ENCODE measurements around the gene ZNF648. TPM values are rescaled to one million over a fixed set of nuclear protein-coding genes. Genes with fewer than 3 reads are reported as not detected.
"Not testable (repeated sequence)": the region's sequence is repeated elsewhere in the genome, so short reads cannot be mapped to it uniquely, and the experiment has no call there.

The ZNF648 gene
- total RNA-seq, 1 experiment from 2014 or later, result not detected

DNA sequence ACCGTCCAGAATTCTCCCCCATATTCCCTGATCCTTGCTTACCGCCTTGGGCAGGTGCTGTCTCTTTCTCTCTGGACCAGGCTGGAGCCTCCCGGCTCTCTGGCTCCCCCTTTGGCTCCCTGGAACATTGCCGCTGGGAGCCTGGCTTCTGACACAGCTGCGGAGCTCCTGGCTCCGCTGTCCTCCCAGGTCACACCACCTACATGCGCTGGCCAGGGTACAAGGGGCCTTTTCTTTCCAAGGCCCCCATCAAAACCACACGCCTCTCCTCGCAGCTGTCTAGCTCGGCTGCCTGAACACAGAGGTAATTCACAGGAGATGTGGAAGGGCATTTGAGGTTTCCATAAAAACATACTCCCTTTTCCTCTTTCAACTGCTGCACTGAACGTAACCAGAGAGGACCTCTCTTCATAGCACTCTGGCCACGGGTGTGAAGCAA, 7.5 kb upstream of the ZNF648 start:
- DNase-seq (ENCODE audit: low spot score), result peak; percentile 46

DNA sequence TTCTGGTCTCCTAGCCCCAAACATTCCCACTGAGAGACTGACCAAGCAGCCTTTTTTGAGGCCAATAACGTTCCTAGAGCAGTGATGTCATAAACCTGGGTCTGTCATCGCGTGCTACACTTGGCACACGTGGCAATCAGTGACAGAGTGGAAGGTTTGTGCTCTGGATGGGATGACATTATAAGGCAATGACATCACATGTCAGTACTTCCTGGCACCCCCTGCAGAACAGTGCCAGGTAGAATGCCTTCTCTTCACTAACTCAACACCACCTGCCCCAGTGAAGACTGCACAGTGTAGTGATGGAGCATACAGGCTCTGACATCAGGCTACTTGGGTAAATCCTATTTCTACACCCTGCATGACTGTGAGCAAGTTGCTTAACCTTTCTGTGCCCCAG, 5.4 kb upstream of the ZNF648 start:
- no peak for DNase-seq (ENCODE audit: low spot score)

DNA sequence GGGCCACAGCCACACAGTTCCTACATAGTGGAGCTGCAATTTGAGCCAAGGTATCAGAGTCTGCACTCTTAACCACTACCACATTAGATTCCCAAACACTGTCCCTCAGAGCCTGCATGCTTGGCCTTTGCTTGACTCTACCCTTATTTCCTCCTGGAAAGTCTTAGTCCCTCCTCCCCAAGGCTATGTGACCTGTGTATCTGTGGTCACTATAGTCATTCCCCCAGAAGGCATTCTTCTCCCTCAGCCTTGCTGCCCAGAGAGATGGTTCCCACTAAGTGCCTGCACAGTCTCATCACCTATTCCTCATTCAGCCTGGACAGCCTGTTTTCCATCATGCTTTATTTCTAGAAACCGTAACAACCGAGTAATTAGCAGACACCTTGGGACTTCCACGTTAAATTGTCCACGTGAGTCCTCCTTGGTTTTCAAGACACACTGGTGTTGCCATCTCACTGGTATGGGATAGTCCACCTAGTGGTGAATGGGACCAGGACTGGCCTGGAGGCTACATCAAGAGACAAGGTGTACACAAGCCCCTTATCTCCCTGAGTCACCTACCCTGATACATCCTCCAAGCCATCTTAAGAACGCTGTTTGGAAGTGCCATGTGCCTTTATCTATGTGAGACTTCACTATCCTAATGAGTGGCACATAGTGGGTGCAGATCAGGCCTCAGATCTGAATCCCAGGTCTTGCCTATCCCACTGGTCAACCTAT, 3.8 kb upstream of the ZNF648 start:
- no peak for DNase-seq (ENCODE audit: low spot score)

DNA sequence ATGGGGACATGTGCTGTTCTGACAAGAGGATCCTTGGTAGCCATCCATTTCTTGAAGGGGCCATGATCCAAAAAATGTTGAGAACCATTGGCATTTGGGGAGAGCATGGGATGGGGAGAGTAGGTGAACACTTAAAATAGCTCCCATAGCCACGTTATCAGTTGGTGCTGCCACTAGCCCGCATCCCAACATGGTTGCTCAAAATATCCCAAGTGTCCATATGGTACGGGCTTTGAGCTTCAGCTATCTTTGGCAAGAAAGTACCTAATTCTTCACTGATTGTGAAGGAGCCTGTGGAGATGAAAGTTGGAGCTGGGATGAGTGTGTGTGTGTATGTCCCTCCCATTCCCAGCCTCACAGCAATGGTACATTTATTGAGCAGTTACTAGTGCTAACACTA, 3.1 kb upstream of the ZNF648 start:
- no peak for DNase-seq (ENCODE audit: low spot score)

DNA sequence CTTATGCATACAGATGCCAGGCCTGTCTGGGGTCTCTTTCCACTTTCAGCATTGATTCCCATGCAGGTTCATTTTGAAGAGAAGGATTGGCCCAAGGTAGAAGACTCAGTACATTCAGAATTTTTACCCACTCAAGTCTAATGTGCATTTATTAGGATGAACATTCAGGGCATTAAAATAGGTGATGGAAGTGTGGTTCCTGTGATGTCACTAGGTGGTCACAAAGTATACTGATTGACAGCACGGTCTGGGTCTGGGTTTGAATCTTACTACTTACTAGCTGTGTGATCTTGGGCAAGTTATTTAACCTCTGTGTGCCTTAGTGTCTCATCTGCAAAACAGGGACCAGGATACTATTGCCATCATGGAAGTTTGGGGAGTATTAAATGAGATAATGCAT, 711 bp upstream of the ZNF648 start:
- no peak for DNase-seq (ENCODE audit: low spot score)

DNA sequence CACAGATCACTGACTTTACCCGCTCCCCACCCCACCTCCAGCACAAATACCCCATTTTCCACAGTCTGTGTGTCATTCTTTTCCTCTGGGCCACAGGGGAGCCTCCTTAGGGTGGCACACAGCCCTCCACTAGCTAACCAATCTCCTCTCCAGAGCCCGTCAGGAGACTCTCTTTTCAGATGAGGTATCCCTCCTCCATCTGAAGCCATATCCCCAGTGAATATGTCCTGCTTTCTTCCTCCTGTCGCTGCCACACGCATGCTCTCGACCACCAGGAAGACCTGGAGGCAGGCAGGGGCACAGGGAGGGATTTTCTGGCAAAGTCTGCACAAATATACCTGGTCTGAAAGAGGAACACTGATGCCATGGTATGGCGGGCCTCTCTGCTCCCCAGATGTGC, 635 bp downstream of the ZNF648 start:
- DNase-seq (ENCODE audit: low spot score), result no peak

DNA sequence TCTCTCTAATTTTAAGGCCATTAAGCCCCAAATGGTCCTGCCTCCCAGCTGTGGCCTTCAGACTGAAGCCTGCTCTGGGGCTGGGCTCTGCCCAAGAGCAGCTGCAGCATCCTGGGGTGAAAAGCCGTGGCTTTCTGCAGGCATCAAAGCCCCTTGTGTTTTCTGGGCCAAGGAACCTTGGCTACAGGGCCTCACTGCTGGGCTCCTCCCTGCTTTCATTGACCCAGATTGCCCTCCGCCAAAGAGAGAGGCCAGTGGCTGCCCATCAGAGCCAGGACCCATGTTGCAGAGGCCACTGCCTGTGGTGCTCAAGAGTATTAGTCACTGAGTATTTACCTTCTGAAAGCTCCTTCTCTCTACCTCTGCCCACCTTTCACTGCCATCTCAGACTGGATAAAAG, 1.6 kb downstream of the ZNF648 start:
- DNase-seq (ENCODE audit: low spot score), result no peak

DNA sequence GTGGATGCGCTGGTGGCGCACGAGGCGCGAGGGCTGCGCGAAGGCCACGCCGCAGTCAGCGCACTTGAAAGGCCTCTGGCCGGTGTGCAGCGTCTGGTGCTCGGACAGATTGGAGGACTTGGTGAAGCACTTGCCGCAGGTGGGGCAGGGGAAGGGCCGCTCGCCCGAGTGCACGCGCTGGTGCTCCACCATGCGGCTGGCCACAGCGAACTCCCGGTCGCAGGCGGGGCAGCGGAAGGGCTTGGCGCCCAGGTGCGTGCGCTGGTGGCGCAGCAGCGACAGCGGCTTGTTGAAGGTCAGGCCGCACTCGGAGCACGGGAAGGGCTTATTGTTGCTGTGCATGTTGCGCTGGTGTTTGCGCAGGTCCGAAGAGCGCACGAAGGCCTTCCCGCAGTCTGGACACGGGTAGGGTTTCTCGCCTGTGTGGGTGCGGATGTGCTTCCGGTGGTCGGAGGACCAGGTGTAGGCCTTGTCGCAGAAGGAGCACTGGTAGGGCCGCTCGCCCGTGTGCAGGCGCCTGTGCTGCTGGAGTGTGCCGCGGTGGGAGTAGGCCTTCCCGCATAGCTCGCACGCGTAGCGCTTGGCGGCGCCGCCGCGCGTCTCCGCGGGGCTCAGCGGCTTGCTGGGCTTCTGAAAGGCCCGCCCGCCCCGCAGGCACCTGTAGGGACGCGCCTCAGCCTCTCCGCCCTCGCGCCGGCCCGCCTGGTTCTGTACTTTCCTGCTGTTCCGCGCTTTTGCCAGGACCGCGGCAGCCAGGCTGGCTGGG, 4.7 kb downstream of the ZNF648 start:
- DNase-seq (ENCODE audit: low spot score), result no peak

DNA sequence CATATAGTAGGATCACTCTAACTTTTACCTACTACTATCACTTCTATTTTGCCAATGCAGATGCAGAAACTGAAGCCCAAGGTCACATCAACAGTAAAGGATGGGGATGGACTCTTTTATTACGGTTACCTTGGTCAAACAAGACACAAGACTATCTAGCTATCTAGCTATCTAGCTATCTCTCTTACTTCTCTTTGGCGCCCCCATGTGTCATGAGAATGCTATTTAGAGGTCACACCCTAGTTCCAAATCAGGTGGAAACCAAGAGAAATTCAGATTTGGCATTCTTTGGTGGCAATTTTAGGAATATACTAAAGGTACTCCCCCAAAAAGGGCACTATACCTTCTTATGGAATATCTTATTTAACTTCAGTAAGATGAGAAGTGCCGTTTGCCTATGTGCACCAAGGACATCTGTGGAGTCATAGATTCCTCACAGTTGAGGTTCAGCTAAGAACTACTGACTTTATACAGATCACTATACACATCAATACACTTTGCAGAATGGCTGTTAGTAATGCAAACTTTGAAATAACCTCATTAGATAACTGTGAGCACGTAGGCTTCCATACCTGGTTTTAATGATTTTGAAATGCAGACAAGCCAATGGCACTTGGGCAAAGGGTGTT, 6.7 kb downstream of the ZNF648 start:
- DNase-seq (ENCODE audit: low spot score), result peak; percentile 22

DNA sequence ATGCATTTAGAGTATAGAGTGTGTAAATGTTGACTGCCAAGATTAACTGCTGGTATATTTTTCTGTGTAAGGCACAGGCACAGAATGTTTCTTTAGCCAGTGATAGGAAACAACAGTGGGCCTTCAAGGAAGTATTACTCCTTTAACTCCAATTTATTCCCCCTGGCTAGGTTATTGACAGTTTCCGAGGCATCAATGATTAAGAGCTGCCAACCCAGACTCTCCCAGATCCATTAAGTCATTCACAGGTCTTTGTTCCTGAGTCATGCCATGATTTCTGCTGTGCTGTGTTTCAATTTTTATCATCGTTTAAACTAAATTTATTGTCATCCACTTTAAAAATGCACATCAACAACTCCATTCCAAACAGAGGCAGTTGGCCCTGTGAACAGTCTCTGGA, 9.2 kb downstream of the ZNF648 start:
- no peak for DNase-seq (ENCODE audit: low spot score)

DNA sequence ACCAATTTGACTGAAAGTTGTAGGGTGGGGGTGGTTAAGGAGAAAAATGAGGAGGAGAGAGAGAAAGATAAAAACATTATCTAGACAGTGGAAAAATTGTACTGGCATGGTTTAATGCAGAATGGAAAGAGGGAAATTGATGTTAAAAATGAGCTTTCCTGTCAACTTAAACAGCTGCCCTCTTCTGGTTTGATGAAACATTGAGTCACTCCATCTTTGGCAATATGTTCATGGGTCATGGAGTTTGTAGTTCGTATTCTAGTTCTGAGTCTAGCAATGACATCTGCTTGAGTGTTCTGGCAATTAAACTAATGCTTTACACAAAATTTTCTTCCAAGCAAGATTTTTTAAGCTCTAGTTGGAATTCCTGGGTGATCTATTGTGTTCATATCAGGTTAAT, 9.6 kb downstream of the ZNF648 start:
- no peak for DNase-seq (ENCODE audit: low spot score)

DNA sequence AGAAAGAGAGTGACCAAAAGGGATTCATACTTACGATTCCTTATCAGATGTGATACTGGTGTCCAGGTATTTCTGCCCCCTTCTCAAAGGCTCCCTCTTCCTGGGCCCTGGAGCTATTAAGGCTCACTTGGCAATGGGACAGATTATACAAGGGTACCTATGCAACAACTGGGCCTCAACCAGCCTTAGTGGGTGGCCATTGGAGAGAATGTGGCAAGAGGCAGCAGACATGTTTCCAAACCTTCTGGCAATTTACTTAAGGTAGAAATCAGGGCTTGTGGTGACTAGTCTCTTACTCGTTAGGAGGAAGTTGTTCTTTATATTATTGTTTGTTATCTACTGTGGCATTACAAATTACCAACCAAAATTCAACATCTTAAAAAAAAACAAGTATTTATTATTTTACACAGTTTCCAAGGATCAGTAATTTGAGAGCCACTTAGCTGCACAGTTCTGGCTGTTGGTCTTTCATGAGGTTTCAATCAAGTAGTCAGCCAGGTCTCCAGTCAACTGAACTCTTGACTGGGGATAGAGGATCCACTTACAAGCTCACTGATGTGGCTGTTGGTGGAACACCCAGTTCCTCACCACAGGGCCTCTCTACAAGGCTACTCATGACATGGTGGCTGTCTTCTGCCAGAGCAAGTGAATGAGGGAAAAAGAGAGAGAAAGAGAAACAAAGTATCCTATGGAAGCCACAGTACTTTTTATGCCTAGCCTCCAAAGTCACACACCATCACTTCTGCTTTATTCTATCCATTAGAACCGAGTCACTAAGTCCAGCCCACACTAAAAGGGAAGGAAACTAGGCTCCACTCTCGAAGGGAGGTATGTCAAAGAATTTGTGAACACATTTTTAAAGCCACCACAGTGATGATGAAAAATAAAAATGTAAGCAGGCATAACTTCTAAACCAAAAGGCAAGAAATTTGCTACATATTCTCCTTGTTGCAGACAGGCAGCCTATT, 10.7 kb downstream of the ZNF648 start:
- no peak for DNase-seq (ENCODE audit: low spot score)

DNA sequence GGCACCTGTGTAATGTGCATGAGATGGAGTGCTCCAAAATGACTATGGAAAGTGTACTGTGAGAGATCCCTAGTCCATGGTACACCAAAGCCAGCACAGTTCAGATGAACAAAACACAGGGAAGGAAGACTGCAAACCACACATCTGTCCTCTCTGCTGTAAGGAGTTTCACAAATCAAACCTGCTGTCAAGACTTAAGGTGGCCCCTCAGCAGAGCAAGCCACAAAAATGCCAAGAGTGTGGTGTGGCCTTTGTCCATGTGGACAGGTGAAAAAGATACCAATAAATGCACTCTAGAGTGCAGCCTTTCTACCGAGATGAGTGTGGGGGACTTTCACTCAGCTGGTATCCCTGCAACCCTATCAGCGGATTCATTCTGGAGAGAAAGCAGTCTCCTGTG, 12.9 kb downstream of the ZNF648 start:
- no peak for DNase-seq (ENCODE audit: low spot score)

DNA sequence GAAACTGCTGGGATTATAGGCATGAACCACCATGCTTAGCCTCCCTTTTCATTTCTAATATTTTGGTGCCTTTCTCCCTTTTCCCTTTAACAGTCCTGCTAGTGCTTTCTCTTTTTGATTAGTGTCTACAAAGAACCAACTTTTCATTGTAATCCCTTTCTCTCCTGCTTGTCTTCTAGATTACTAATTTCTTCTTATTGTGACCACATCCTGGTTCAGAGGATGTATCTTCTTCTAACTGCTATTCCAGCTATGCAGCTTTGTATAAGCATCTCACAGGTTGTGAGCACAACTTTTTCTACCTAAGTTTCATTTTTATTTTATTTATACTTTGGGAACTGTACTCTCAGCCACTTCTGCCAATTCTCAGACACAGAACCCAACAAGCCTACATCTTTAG, 14.7 kb downstream of the ZNF648 start:
- DNase-seq (ENCODE audit: low spot score), result no peak

DNA sequence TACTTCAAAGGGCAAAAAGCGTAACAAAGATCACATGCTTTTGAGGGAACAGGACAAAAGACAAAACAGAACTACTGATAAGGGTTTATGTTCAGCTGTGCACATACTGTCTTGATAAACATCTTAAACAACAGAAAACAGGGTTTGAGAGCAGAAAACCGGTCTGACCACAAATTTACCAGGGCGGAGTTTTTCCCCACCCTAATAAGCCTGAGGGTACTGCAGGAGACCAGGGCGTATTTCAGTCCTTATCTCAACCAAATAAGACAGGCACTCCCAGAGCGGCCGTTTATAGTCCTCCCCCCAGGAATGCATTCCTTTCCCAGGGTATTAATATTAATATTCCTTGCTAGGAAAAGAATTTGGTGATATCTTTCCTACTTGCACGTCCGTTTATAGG, 16.0 kb downstream of the ZNF648 start:
- DNase-seq (ENCODE audit: low spot score), result not testable (repeated sequence)

DNA sequence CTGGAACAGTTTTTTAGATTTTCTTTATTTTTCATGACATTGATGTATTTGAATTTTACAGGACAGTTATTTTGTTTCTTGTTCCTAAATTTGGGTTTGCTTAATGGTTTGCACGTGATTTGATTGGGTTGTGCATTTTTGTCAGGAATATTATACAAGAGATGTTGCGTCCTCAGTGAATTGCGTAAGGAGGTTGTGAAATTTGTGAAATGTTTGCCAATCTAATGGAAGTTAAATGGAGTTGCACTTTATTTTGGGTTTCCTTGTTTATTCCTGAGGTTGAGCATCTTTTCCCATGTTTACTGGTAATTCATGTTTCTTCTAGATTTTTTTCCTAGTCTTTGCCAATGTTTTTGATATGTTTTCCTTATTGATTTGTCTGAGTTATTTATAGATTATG, 19.9 kb downstream of the ZNF648 start:
- DNase-seq (ENCODE audit: low spot score), result no peak

DNA sequence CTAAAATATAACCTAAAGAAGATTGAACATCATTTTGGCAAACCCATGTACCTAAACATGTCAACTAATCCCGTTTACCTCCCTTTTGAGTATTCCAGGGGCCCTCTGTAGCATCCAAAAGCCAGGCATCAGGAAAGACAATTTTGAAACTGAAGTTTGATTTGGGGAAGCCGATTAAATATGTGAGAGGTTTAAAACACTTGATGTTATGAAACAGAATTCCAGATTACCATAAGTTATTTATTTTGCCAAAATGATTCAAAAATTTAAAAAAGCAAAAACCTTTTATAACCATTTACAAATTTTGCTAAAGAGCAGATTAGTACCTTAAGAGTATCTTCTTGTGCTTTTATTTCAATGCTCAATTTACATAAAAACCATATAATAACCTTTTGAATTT, 23.3 kb downstream of the ZNF648 start:
- no peak for DNase-seq (ENCODE audit: low spot score)

DNA sequence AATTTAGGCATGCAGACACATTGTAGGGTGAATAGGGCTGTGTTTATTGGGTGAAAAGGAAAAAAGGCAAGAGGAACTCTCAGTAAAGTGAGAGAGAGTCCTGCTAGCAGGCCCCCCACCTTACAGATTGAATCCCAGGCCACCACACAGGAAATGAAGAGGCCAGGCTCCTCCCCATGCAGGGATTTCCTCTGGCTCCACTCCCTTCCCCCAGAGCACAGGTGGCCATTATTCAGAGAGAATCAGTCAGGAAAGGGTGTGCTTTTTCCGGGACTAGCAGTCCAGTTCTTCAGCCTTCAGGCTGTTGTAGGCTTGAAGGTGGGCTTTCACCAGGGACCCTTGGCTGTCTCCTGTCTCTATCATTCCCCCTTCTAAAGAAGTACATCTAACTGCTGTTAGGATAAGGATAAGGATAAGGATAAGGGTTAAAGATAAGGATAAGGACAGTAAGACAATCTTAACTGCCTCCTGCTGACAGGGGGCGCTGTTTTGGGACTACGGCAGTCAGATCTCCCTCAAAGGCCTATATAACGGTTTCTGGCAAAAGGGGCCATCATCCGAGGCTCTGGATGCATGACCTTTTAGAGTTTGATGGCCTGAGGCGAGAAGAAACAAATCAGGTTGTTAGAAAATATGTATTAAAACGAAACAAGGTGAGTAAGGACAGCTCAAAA, 26.3 kb downstream of the ZNF648 start:
- DNase-seq (ENCODE audit: low spot score), result no peak

DNA sequence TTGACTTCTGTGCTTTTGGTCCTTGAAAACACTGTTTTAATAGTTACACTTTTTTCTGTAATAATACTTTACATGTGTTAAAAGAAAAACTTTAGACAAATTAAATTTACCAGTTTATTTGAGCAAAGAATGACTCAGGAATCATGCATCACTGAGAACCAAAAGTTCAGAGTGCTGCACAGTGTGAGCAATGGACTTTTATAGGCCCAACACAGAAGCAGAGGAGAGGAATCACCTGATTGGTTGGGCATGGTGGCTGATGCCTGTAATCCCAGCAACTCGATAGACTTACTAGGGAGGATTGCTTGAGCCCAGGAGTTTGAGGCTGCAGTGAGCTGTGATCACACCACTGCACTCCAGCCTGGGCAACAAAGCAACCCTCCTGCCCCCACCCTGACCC, 29.3 kb downstream of the ZNF648 start:
- no peak for DNase-seq (ENCODE audit: low spot score)

DNA sequence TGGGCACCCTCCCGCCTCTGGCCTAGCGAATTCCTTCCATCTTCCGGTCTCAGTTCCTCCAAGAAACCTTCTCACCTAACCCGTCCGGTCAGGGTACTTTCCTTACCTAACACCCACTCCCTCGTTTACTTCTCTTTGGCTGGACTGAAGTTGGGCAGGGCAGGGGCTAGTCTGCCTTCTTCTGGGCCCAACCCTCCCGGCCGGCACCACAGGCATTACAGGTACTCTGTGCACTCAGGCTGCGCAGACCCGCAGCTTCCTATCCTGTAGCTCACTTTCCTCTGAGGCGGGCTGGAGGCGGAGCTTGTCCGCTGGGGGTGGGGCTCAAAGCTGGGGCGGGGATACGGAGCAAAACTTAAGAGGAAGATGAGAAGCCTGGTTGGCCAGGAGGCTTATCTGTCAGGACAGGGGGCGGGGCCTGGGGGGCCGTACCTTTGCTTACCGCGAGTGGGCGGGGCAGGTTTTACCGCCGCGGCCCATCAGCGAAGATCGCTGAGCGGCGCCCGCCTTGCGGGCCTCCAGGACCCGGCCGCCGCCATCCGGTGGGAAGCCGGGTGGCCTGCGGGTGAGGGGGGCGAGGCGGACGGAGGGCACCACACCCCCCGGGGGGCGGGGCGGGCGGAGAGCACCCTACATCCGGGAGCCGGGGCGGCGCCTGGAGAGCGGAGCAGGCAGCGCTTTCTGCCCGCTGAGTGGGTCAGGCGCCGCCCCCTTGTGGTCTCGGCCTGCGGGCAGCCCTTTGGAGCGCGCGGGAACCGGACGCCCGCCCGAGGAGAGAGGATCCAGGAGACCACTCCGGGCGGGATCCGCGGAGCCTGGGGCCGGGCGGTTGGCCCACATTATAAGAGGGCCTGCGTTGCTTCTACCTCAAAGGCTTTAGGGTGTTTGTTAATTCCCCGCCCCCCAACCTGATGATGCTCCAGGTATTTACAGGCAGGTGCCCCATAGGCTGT, 31.9 kb downstream of the ZNF648 start:
- peak; percentile 86 for DNase-seq (ENCODE audit: low spot score)

All from A172 (cell line).